Measurements from ENCODE around the gene OR10G2.

Gene OR10G2

DNA sequence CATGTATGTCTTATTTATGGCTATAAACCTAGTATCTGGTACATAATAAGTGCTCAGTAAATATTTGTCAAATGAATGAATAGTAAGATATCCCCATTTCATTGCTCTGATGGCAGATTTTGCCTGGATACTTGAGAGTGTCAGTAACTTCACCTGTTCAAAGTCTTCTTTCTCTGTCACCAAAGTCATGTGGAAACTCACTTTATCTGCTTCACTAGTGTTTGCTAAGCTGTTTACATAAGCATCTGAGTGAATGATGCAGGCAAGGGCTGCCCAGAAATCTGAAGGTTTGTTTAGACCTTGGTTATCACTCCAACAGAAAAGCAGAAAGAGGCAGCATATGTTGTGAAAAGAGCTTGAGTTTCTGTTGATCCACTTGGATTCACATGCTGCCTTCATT is 34.5 kb upstream of the OR10G2 start:
- H4K20me1 ChIP-seq (ENCODE audit: low read depth, low read length), result no peaks in the 10 kb centered on the region
- H3K9me2 ChIP-seq (replicated peaks; ENCODE audit: insufficient read depth, low read length), result no peaks in the 10 kb centered on the region
- no peak overlapping the region for H3K27ac ChIP-seq (ENCODE audit: low read depth, low read length)
- H3F3A ChIP-seq (ENCODE audit: insufficient read depth), result no peaks in the 10 kb centered on the region
- no peak overlapping the region for H3K4me3 ChIP-seq (ENCODE audit: insufficient read depth, low read length, poor library complexity, severe bottlenecking)
- H3K79me2 ChIP-seq (ENCODE audit: insufficient read depth, low read length), result no peaks in the 10 kb centered on the region
- H3K36me3 ChIP-seq (ENCODE audit: low read length), result no peaks in the 10 kb centered on the region
- H3K4me2 ChIP-seq (ENCODE audit: low read depth, low read length, poor library complexity, severe bottlenecking), result no peak overlapping the region
- H2AFZ ChIP-seq (ENCODE audit: low read depth, low read length, severe bottlenecking), result no peak overlapping the region
- TF ChIP-seq, protein P1, sequence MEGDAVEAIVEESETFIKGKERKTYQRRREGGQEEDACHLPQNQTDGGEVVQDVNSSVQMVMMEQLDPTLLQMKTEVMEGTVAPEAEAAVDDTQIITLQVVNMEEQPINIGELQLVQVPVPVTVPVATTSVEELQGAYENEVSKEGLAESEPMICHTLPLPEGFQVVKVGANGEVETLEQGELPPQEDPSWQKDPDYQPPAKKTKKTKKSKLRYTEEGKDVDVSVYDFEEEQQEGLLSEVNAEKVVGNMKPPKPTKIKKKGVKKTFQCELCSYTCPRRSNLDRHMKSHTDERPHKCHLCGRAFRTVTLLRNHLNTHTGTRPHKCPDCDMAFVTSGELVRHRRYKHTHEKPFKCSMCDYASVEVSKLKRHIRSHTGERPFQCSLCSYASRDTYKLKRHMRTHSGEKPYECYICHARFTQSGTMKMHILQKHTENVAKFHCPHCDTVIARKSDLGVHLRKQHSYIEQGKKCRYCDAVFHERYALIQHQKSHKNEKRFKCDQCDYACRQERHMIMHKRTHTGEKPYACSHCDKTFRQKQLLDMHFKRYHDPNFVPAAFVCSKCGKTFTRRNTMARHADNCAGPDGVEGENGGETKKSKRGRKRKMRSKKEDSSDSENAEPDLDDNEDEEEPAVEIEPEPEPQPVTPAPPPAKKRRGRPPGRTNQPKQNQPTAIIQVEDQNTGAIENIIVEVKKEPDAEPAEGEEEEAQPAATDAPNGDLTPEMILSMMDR (IDR thresholded peaks at IDR 0.05; ENCODE audit: insufficient read depth, low read length, poor library complexity, severe bottlenecking), result no peak
- TF ChIP-seq EZH2phosphoT487 (conservative IDR thresholded peaks at IDR 0.05; ENCODE audit: low read length), result no peak
- no peaks in the 10 kb centered on the region for H3K9me3 ChIP-seq (ENCODE audit: insufficient read depth, low read length)
- no peak overlapping the region for H3K9ac ChIP-seq (ENCODE audit: low read length)
- H3K27me3 ChIP-seq (ENCODE audit: low read length), result no peaks in the 10 kb centered on the region

- no peaks in the 10 kb centered on the region for H4K20me1 ChIP-seq (ENCODE audit: low read depth, low read length)
- no peak overlapping the region for H3K27ac ChIP-seq (ENCODE audit: low read depth, low read length)
- no peak overlapping the region for H3K4me3 ChIP-seq (ENCODE audit: insufficient read depth, low read length, poor library complexity, severe bottlenecking)
- no peaks in the 10 kb centered on the region for H3K36me3 ChIP-seq (ENCODE audit: low read length)
- no peaks in the 10 kb centered on the region for H3K9me2 ChIP-seq (replicated peaks; ENCODE audit: insufficient read depth, low read length)
- no peak overlapping the region for H3K4me2 ChIP-seq (ENCODE audit: low read depth, low read length, poor library complexity, severe bottlenecking)
- H3K9me3 ChIP-seq (ENCODE audit: insufficient read depth, low read length), result no peaks in the 10 kb centered on the region
- H2AFZ ChIP-seq (ENCODE audit: low read depth, low read length, severe bottlenecking), result no peak overlapping the region
- H3K9ac ChIP-seq (ENCODE audit: low read length), result no peak overlapping the region
- TF ChIP-seq, protein P1 (IDR thresholded peaks at IDR 0.05; ENCODE audit: insufficient read depth, low read length, poor library complexity, severe bottlenecking), result no peak
- no peak for TF ChIP-seq EZH2phosphoT487 (conservative IDR thresholded peaks at IDR 0.05; ENCODE audit: low read length)
- no peaks in the 10 kb centered on the region for H3K79me2 ChIP-seq (ENCODE audit: insufficient read depth, low read length)
- no peaks in the 10 kb centered on the region for H3F3A ChIP-seq (ENCODE audit: insufficient read depth)
- H3K27me3 ChIP-seq (ENCODE audit: low read length), result no peaks in the 10 kb centered on the region
These were observed 33.6 kb upstream of the OR10G2 start for GRCh38 chr14:21668377-21668776.

DNA sequence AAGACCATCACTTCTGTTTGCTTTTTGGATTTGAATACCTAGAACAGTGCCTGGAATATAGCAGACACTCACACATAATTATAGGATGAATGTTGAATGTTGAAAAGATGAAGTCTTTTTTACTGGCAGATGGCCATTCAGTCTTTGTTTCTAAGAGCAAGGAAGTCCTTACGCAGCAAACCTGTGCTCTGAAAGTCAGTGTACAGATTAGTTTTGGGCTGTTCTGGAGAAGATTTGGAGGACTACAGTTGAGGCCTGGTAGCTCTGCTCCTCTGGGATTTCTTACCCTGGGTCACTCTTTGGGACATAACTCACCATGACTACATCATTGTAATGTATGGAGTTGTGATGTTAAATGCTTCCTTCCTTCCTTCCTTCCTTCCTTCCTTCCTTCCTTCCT is 22.2 kb upstream of the OR10G2 start:
- no peak overlapping the region for H3K4me2 ChIP-seq (ENCODE audit: low read depth, low read length, poor library complexity, severe bottlenecking)
- no peak overlapping the region for H3K9ac ChIP-seq (ENCODE audit: low read length)
- no peaks in the 10 kb centered on the region for H3K9me2 ChIP-seq (replicated peaks; ENCODE audit: insufficient read depth, low read length)
- no peaks in the 10 kb centered on the region for H3K27me3 ChIP-seq (ENCODE audit: low read length)
- H3K27ac ChIP-seq (ENCODE audit: low read depth, low read length), result no peak overlapping the region
- H3K9me3 ChIP-seq (ENCODE audit: insufficient read depth, low read length), result no peaks in the 10 kb centered on the region
- H3K36me3 ChIP-seq (ENCODE audit: low read length), result no peaks in the 10 kb centered on the region
- no peaks in the 10 kb centered on the region for H4K20me1 ChIP-seq (ENCODE audit: low read depth, low read length)
- no peaks in the 10 kb centered on the region for H3K79me2 ChIP-seq (ENCODE audit: insufficient read depth, low read length)
- no peak overlapping the region for H2AFZ ChIP-seq (ENCODE audit: low read depth, low read length, severe bottlenecking)
- H3K4me3 ChIP-seq (ENCODE audit: insufficient read depth, low read length, poor library complexity, severe bottlenecking), result no peak overlapping the region
- no peaks in the 10 kb centered on the region for H3F3A ChIP-seq (ENCODE audit: insufficient read depth)
- TF ChIP-seq, protein P1 (IDR thresholded peaks at IDR 0.05; ENCODE audit: insufficient read depth, low read length, poor library complexity, severe bottlenecking), result no peak
- TF ChIP-seq EZH2phosphoT487 (conservative IDR thresholded peaks at IDR 0.05; ENCODE audit: low read length), result no peak

Data from SU-DHL-6 (cell line).